HepG2 (cell line): ENCODE results near the gene FBXL13. TPM values are rescaled to one million over a fixed set of nuclear protein-coding genes. Genes with fewer than 3 reads are reported as not detected.
"Not testable (repeated sequence)": the region's sequence is repeated elsewhere in the genome, so short reads cannot be mapped to it uniquely, and the experiment has no call there.

Source experiments
- ELF3 ChIP-seq: IDR thresholded peaks from 2 replicates; pipeline ENCODE4 v1.6.1; 2016; ENCODE audit warnings: missing genetic modification reagents, missing compliant biosample characterization
- EP300 ChIP-seq, 3 experiments: sonication (generic) in 1 of 3; formaldehyde crosslinking in 1 of 3; IDR thresholded peaks; 2 replicates each; pipeline versions ENCODE4 v1.5.1 to v1.6.1; 2011 to 2020; ENCODE audit warnings: low read depth in 2 of 3, low read length in 2 of 3, borderline replicate concordance in 1 of 3, improper control_type of control experiment in 1 of 3, mild to moderate bottlenecking in 1 of 3, missing genetic modification reagents in 1 of 3, moderate library complexity in 1 of 3
- FOXP1 ChIP-seq, 2 experiments: fragments of 450-650 bp in 1 of 2; IDR thresholded peaks; 2 replicates each; pipeline ENCODE4 v1.6.1; 2017 to 2018; ENCODE audit warnings: antibody characterized with exemption in 1 of 2
- IRF2 ChIP-seq: IDR thresholded peaks from 2 replicates; pipeline ENCODE4 v1.6.1; 2018; ENCODE audit warnings: missing genetic modification reagents, missing compliant biosample characterization
- KDM3A ChIP-seq: IDR thresholded peaks from 2 replicates; pipeline ENCODE4 v1.6.1; 2018; ENCODE audit warnings: low read depth, missing compliant biosample characterization
- MEF2D ChIP-seq: sonication (generic); formaldehyde crosslinking; IDR thresholded peaks from 2 replicates; pipeline ENCODE4 v1.5.1; 2020; ENCODE audit warnings: mild to moderate bottlenecking, missing genetic modification reagents
- RARA ChIP-seq: IDR thresholded peaks from 2 replicates; pipeline ENCODE4 v1.6.1; 2016; ENCODE audit warnings: missing genetic modification reagents, missing compliant biosample characterization
- TBX3 ChIP-seq: fragments of 450-650 bp; IDR thresholded peaks from 2 replicates; pipeline ENCODE4 v1.6.1; 2017; ENCODE audit warnings: antibody characterized with exemption, mild to moderate bottlenecking, inconsistent platforms, borderline replicate concordance
- TOPORS ChIP-seq: sonication (generic); formaldehyde crosslinking; IDR thresholded peaks from 2 replicates; pipeline ENCODE4 v1.8.0; 2023; ENCODE audit warnings: mild to moderate bottlenecking, missing genetic modification reagents
- WIZ ChIP-seq: sonication (generic); formaldehyde crosslinking; IDR thresholded peaks from 2 replicates; pipeline ENCODE4 v1.5.1; 2020; ENCODE audit warnings: mild to moderate bottlenecking, missing genetic modification reagents
- ZFP91 ChIP-seq: sonication (generic); formaldehyde crosslinking; IDR thresholded peaks from 2 replicates; pipeline ENCODE4 v1.9.0; 2022; ENCODE audit warnings: missing genetic modification reagents, mild to moderate bottlenecking, borderline replicate concordance
- ZMYM3 ChIP-seq: sonication (generic); formaldehyde crosslinking; IDR thresholded peaks from 2 replicates; pipeline ENCODE4 v1.5.1; 2020; ENCODE audit warnings: mild to moderate bottlenecking, missing genetic modification reagents
- ZNF292 ChIP-seq: sonication (generic); formaldehyde crosslinking; IDR thresholded peaks from 2 replicates; pipeline ENCODE4 v1.8.1; 2022; ENCODE audit warnings: mild to moderate bottlenecking, low read depth, missing genetic modification reagents, borderline replicate concordance
- ZNF331 ChIP-seq: sonication (generic); formaldehyde crosslinking; IDR thresholded peaks from 2 replicates; pipeline ENCODE4 v1.4.0; 2020; ENCODE audit warnings: missing genetic modification reagents
- ZNF580 ChIP-seq: IDR thresholded peaks from 2 replicates; pipeline ENCODE4 v1.6.1; 2016; ENCODE audit warnings: low read depth, borderline replicate concordance
- ZNF598 ChIP-seq: sonication (generic); formaldehyde crosslinking; IDR thresholded peaks from 2 replicates; pipeline ENCODE4 v1.5.1; 2020; ENCODE audit warnings: mild to moderate bottlenecking, missing genetic modification reagents, borderline replicate concordance
- polyA plus RNA-seq, 8 experiments: library from polyadenylated mRNA; depleted of rRNA in 3 of 8; stranded (reverse) in 7 of 8; unstranded in 1 of 8; fragments of >200 nt; fragmentation: Illumina TruSeq in 4 of 8; extraction: Trizol in 4 of 8; gene quantifications; 2 replicates each; pipeline versions ENCODE4 v1.2.1 to v1.2.3, GENCODE V29; 2011 to 2016; ENCODE audit warnings: low read depth in 4 of 8, missing spikeins in 1 of 8, mixed read lengths in 1 of 8; ENCODE audit not compliant: insufficient read depth in 1 of 8
- total RNA-seq, 5 experiments: library from RNA; depleted of rRNA; stranded (reverse); fragments of >200 nt; fragmentation: Illumina TruSeq; extraction: Trizol; gene quantifications; 2 replicates each; pipeline ENCODE4 v1.2.3, GENCODE V29; 2016; ENCODE audit warnings: low read depth in 1 of 5
- TF ChIP-seq, protein P1 (sequence below): sonication (generic); formaldehyde crosslinking; IDR thresholded peaks from 2 replicates; pipeline ENCODE4 v1.5.1; 2020; ENCODE audit warnings: mild to moderate bottlenecking, moderate library complexity, missing genetic modification reagents
- TF ChIP-seq, protein P2 (sequence below): sonication (generic); formaldehyde crosslinking; IDR thresholded peaks from 2 replicates; pipeline ENCODE4 v1.5.1; 2020; ENCODE audit warnings: mild to moderate bottlenecking, missing genetic modification reagents, borderline replicate concordance

Gene FBXL13
- total and polyA plus RNA-seq, 2 of the 13 experiments (the other 11 are each of a cell fraction or from before 2014, with no cell fraction given), result 0.24 to 0.77 TPM

DNA sequence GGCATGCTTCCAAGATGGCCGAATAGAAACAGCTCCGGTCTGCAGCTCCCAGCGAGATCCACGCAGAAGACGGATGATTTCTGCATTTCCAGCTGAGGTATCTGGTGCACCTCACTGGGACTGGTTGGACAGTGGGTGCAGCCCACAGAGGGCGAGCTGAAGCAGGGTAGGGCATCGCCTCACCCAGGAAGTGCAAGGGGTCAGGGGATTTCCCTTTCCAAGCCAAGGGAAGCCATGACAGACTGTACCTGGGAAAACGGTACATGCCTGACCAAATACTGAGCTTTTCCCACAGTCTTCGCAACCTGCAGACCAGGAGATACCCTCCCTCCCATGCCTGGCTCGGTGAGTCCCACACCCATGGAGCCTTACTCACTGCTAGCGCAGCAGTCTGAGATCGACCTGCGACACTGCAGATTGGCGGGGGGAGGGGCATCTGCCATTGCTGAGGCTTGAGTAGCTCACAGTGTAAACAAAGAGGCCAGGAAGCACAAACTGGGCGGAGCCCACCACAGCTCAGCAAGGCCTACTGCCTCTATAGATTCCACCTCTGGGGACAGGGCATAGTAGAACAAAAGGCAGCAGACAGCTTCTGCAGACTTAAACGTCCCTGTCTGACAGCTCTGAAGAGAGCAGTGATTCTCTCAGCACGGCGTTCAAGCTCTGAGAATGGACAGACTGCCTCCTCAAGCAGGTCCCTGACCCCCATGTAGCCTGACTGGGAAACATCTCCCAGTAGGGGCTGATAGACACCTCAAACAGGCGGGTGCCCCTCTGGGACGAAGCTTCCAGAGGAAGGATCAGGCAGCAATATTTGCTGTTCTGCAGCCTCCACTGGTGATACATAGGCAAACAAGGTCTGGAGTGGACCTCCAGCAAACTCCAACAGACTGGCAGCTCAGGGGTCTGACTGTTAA lies 36.5 kb downstream of the FBXL13 start (continued):
- TF ChIP-seq, protein P1, sequence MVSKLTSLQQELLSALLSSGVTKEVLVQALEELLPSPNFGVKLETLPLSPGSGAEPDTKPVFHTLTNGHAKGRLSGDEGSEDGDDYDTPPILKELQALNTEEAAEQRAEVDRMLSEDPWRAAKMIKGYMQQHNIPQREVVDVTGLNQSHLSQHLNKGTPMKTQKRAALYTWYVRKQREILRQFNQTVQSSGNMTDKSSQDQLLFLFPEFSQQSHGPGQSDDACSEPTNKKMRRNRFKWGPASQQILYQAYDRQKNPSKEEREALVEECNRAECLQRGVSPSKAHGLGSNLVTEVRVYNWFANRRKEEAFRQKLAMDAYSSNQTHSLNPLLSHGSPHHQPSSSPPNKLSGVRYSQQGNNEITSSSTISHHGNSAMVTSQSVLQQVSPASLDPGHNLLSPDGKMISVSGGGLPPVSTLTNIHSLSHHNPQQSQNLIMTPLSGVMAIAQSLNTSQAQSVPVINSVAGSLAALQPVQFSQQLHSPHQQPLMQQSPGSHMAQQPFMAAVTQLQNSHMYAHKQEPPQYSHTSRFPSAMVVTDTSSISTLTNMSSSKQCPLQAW (CRISPR knock-in tag), result peak; percentile 14; the same call in 1 of the 2 replicates
- peak; percentile 79; the same call in 1 of the 2 replicates for TF ChIP-seq TOPORS (CRISPR knock-in tag)
- peak; percentile 82; the same call in 1 of the 2 replicates for TF ChIP-seq ZNF598
- TF ChIP-seq EP300 (IDR thresholded peaks at IDR 0.05; ENCODE audit: low read depth in 2 of 2, low read length in 2 of 2), result 0 out of 4 replicates have a peak, but pooled peaks of 1 of the 2 experiments have one; percentile 14
- not testable (repeated sequence) for TF ChIP-seq EP300 (CRISPR knock-in tag; IDR thresholded peaks at IDR 0.05; ENCODE audit: borderline replicate concordance); FOXP1 (IDR thresholded peaks at IDR 0.05)
- peak; percentile 29; the same call in 1 of the 2 replicates for TF ChIP-seq RARA (CRISPR knock-in tag)
- TF ChIP-seq TBX3, result peak; percentile 31; the same call in 1 of the 2 replicates
- TF ChIP-seq WIZ (CRISPR knock-in tag), result peak; percentile 80; the same call in 1 of the 2 replicates
- 0 out of 2 replicates have a peak, but pooled peaks have one; percentile 75 for TF ChIP-seq KDM3A (CRISPR knock-in tag)
- TF ChIP-seq ELF3 (CRISPR knock-in tag), result 0 out of 2 replicates have a peak, but pooled peaks have one; percentile 9
- 0 out of 2 replicates have a peak, but pooled peaks have one; percentile 23 for TF ChIP-seq ZNF580 (CRISPR knock-in tag)
- TF ChIP-seq FOXP1 (CRISPR knock-in tag; IDR thresholded peaks at IDR 0.05), result peak; percentile 56
- TF ChIP-seq MEF2D, result peak; percentile 36; the same call in 1 of the 2 replicates
- TF ChIP-seq, protein P2, sequence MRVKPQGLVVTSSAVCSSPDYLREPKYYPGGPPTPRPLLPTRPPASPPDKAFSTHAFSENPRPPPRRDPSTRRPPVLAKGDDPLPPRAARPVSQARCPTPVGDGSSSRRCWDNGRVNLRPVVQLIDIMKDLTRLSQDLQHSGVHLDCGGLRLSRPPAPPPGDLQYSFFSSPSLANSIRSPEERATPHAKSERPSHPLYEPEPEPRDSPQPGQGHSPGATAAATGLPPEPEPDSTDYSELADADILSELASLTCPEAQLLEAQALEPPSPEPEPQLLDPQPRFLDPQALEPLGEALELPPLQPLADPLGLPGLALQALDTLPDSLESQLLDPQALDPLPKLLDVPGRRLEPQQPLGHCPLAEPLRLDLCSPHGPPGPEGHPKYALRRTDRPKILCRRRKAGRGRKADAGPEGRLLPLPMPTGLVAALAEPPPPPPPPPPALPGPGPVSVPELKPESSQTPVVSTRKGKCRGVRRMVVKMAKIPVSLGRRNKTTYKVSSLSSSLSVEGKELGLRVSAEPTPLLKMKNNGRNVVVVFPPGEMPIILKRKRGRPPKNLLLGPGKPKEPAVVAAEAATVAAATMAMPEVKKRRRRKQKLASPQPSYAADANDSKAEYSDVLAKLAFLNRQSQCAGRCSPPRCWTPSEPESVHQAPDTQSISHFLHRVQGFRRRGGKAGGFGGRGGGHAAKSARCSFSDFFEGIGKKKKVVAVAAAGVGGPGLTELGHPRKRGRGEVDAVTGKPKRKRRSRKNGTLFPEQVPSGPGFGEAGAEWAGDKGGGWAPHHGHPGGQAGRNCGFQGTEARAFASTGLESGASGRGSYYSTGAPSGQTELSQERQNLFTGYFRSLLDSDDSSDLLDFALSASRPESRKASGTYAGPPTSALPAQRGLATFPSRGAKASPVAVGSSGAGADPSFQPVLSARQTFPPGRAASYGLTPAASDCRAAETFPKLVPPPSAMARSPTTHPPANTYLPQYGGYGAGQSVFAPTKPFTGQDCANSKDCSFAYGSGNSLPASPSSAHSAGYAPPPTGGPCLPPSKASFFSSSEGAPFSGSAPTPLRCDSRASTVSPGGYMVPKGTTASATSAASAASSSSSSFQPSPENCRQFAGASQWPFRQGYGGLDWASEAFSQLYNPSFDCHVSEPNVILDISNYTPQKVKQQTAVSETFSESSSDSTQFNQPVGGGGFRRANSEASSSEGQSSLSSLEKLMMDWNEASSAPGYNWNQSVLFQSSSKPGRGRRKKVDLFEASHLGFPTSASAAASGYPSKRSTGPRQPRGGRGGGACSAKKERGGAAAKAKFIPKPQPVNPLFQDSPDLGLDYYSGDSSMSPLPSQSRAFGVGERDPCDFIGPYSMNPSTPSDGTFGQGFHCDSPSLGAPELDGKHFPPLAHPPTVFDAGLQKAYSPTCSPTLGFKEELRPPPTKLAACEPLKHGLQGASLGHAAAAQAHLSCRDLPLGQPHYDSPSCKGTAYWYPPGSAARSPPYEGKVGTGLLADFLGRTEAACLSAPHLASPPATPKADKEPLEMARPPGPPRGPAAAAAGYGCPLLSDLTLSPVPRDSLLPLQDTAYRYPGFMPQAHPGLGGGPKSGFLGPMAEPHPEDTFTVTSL (CRISPR knock-in tag), result peak; percentile 71; the same call in 1 of the 2 replicates
- peak; percentile 99 for TF ChIP-seq ZNF292 (CRISPR knock-in tag)
- TF ChIP-seq ZFP91, result peak; percentile 70; the same call in 1 of the 2 replicates
- TF ChIP-seq ZMYM3, result peak; percentile 63
- TF ChIP-seq IRF2 (CRISPR knock-in tag), result peak; percentile 37; the same call in 1 of the 2 replicates
- TF ChIP-seq ZNF331 (CRISPR knock-in tag), result peak; percentile 71
